ENCODE results near the gene PRTG.

DNA sequence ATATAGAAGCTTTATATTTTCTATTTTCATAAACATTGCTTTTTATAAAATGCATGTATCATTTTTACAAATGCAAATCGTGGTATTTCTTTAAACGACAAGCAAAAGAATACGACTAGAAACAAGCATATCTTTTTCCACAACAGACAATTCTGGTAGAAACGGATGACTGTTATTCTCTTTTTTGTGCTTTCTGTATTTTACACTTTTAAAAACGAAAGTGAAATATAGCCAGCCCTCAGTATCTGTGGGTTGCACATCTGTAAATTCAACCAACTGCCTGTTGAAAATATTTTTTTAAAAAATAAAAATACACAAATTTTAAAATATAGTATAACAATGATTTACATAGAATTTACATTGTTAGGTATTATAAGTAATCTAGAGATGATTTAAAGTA is 61.3 kb downstream of the PRTG start:
- no peak for TF ChIP-seq POLR2A (IDR thresholded peaks at IDR 0.05)
- TF ChIP-seq, protein P1, sequence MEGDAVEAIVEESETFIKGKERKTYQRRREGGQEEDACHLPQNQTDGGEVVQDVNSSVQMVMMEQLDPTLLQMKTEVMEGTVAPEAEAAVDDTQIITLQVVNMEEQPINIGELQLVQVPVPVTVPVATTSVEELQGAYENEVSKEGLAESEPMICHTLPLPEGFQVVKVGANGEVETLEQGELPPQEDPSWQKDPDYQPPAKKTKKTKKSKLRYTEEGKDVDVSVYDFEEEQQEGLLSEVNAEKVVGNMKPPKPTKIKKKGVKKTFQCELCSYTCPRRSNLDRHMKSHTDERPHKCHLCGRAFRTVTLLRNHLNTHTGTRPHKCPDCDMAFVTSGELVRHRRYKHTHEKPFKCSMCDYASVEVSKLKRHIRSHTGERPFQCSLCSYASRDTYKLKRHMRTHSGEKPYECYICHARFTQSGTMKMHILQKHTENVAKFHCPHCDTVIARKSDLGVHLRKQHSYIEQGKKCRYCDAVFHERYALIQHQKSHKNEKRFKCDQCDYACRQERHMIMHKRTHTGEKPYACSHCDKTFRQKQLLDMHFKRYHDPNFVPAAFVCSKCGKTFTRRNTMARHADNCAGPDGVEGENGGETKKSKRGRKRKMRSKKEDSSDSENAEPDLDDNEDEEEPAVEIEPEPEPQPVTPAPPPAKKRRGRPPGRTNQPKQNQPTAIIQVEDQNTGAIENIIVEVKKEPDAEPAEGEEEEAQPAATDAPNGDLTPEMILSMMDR (IDR thresholded peaks at IDR 0.05 in 4 of 5, conservative IDR thresholded peaks at IDR 0.05 in 1 of 5) = no peak
